ENCODE measurements around the gene CHADL.
A peak's percentile ranks its signal among the peaks of the same experiment; 100 is the strongest.

Gene CHADL

DNA sequence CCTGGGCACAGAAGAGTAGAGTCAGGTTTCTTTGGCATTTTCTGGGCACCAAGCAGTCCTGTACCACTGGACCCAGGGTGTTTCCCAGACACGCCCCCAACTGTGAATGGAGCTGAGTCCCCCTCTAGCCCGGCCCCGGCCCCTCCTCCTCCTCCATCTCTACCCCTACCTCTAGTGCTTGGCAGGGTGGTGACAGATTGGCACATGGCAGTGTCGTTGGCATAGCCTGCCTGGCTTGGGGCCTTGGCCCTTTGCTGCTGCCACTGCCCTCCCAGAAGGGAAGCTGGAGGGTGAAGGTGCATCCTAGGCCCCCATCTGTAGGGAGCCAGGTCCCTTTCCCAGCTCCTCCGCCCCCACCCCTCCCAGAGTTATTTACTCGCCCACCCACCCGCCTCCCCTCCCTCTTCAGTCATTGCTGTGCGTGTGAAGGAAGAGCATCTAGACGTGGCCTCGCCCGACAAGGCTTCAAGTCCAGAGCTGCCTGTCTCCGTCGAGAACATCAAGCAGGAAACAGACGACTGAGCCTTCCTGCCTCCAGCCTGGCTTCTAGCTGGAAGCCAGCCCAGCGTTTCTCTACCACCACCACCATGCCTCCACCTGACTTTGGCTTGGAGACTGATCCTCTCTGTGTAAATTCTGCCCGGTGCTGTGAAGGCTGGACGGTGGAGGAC, 10.9 kb downstream of the CHADL start:
- no peak for DNase-seq

DNA sequence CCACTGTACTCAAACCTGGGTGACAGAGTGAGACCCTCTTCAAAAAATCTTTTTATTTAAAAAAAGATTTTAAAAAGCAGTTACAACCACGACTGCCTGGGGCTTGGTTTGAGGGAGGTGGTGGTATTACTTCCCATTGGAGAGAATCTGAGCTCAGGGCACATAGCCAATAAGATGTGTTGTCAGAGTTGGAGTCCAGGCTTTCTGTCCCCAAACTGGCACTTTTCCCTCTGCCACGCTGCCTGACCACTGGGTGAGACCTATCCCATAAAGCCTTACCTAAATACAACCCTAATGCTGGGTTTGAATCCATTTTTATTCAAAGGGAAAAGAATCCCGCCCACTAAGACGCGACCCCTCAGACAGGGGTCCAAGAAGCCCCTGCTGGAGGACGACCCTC, 11.5 kb downstream of the CHADL start:
- DNase-seq: no peak

DNA sequence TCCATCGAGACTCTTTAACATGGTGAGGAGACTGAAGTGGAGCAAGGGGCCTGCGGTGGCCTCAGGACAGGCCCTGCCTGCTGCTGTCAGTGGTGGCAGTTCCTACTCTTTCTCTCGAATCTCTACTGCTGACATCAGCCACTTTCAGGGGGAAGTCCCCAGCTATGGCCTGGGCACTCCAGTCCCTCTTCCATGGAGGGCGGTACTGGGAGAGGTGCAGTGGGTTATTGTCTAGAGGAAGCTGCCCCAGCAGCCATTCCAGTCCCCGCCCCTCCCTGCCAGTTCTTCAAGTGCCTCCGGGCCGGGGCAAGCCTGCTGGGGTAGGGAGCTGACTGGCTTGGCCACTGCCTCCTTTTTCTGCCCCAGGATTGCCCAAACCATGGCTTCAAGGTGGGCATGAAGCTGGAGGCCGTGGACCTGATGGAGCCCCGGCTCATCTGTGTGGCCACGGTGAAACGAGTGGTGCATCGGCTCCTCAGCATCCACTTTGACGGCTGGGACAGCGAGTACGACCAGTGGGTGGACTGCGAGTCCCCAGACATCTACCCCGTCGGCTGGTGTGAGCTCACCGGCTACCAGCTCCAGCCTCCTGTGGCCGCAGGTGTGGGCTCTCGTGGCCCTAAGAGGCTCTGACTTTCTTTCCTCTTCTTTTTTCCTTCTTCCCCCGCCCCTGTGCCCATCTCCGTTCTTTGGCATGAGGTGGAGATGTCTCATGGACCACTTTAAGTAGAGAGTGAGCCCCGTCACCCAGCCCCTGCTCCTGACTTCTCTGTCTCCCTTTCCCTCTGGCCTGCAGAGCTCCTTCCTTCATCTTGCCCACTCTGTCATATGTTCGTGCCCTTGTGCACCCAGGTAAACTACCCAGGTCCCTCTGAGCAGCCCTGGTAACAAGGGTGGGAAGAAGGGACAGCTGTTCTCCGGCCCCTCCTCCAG, 13.7 kb downstream of the CHADL start:
- DNase-seq: no peak

DNA sequence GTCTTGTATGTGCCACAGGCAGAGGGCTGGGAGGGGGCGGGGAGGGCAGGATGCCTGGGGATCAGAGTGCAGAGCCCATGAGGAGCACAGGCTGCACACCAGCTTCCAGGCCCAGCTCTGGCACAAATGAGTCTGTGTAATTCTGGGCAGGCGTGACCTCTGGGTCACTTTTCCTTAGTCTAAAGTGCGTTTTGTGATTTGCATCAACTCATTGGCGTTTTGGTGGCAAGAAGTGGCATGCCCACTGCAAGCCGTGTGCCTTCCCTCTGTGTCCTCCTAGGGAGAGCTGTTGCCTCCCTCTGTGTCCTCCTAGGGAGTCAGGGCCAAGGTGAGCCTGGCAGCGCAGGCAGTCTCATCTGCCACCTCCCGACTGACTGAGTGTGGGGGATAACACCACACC, 17.2 kb downstream of the CHADL start:
- no peak for DNase-seq

DNA sequence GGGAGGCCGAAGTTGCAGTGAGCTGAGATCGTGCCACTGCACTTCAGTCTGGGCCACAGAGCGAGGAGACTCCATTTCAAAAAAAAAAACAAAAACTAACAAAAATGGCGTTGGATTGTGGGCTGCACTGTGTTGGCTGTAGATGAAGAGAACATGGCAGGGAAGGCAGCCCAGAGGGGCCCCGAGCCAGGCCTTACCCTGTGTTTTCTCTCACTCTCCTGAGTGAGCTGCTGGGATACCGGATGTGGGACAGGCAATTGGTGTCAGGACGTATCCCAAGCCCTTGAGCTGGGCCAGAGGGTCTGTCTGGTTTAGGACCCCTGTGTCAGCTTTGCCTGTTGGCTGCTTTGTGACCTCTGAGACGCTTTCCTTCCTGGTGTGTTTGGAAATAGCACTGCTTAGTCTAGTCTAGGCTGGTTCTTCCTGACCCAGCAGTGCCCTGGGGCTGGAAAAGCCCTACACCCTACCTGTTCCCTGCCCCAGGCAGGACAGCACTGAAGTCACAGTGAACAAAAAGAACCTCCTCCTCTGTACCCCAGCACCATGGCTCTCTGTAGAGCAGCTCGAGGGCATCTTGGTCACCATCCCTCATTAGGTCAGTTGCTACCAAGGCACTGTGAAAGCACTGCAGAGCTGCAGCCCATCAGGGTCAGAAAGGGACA, 17.8 kb downstream of the CHADL start:
- DNase-seq: no peak

DNA sequence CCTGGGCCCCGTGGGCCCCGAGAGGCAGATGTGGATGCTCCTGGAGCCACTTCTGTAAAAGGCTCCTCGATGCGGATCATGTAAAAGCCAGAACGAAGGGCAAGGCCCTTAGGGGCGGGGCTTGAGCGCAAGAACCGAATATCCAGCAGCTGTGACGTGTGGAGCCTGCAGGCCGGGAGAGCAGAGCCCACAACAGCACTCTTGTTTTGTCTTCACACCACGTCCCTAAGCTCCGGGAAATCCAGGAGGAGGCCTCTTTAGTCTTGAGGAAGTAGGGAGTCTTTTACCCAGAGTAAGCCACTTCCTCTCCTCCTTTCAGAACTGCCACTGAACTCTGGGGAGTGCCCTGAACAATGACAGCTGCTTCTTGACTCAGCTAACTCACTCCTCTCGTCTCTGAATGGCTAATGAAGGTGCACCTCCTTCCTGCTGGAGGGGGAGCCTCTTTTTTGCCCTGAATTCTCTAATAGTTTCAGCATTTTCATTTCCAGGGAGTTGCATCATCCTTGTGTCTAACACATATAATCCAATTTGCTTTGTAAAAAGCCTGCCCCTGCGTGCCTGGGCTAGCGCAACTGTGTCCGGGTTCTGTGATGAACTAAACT, 23.1 kb downstream of the CHADL start:
- DNase-seq: peak in 1 of 5 donors; percentile 87

DNA sequence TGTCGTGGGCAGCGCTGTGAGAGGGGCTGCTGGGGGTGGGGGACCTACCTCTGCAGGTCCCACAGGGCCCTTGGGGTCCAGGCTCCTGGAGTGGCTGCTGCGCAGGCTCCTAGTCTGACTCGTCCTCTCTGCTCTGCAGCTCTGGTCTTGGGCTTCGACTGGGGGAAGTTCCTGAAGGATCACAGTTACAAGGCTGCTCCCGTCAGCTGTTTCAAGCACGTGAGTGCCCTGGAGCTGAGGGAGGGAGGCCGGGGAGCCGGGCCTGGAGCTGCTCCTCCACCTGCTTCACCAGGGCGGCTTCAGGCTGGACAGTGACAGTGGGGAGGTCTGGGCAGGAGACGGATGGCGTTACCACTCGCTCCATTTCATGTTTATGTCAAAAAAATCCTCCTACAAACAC, 23.7 kb downstream of the CHADL start:
- DNase-seq: no peak

DNA sequence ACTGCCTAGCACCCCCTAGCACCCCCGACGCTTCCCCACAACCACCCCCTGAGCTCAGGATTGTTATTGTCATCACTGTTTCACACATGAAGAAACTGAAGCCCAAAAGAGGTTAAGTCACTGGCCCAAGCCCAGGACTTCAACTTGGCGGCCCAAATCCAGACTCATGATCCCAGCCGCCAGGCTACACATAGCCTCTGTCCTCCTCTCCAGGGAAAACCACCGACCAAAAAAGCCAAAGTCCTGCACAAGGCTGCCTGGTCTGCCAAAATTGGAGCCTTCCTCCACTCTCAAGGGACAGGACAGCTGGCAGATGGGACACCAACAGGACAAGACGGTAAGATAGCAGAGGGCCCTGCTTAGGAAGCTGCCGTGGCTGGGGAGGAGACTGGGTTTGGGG, 24.8 kb downstream of the CHADL start:
- no peak for DNase-seq

DNA sequence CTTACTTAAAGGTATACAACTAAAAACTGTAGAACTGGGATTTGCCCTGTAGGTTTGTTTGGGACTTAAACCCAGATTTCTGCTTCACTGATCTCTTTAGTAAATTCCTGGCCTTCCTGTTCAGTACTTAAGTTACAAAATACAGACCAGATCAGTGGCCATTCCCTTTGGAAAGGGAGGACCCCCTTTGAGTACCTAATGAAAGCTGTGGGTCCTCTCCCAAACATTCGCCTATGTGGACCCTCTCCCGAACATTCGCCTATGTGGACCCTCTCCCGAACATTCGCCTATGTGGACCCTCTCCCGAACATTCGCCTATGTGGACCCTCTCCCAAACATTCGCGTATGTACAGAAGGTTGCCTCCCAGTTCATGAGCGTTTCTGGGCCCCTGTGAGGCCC, 25.3 kb downstream of the CHADL start:
- DNase-seq: no peak

DNA sequence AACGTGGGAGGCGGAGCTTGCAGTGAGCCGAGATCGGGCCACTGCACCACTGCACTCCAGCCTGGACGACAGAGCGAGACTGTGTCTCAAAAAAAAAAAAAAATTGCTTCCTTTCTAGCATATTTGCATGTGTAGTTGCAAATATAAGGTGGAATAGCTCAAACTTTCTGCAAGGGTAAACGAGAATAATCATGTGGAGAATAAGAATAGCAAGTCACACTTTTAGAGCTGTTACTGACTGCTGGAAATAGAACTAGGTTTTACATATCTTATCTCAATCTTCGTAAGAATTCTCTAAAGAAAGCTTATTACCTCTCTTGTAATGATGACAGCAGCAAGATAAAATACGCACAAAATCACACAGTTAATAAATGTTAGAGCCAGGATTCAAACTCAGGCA, 34.0 kb downstream of the CHADL start:
- no peak for DNase-seq

DNA sequence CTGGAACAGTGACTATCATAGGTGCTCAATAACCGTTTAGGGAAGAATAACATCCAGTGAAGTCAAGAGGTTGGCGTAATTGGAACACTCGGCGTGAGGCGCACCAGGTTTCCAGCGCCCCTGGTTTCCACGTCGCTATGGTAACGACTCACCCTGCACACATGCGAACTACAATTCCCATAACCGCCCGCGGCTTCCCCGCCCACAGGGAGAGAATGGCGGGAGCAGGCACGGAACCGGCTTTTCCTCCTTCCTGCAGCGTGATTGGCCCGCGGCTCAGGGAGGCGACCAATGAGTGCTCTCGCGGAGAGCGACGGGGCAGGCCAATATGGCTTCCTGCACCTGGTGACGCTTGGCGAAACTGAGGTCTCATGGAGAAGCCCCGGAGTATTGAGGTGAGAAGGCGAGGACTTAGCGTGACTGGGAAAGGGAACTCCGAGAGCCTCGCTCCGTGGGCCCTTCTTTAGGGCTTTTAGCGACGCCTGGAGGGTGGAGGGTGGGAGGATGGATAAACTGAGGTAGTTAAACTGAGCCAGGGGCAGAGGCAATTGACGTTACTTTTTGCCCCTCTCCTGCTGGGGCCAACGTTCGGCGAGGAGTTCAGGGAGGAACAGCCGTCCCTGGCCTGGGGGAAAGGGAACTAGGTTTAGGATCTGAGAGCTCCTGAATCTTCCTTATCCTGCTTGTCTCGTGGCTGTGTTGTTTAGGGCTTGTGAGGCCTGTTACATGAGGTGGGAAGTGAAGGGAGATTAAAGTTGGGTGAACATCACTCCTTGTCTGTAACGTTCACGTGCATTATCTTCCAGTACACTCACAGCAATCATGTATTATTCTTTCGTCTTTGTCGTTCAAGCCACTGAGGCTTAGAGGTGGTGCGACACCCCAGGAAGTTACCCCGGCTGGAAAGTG, 35.5 kb downstream of the CHADL start, which contains the start of gene L3MBTL2:
Gene L3MBTL2, plus strand, starts transcription at position 321 of the 909 bp plus-strand sequence. Its CDS starts 51 bp downstream, at position 372.
- DNase-seq: peak; percentile 94 to 99 (median 97)

DNA sequence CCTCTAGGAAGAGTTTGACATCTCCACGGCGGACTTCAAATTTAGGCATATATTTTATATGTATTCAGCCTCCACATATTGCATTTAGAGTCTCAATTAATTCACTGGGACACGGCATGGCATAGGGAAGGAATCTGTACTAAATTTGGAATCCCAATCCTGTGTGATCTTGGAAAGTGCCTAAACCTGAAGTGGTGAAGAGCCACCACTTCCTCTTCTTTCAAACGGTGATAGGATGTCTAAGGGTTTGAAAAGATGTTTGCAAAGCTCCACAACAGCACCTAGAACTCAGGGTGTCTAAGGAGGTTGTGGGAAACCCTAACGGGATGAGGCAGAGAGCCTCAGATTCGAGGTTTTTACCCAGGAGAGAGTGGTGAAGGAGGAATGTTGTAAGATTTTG, 36.7 kb downstream of the CHADL start:
- DNase-seq: no peak

DNA sequence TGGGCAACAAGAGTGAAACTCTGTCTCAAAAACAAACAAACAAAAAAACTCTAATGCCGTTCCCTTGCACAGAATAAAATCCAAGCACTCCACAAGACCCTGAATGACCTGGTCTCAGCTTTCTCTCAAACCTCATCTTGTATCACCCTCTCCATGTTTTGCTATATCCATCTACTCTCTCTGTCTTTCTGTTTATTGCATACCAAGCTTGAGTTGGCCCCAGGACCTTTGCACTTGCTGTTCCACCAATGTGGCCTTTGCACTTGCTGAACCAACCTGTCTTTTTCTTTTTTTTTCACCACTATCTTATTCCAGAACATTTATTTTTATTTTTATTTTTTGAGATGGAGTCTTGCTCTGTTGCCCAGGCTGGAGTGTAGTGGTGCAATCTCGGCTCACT, 37.6 kb downstream of the CHADL start:
- no peak for DNase-seq

DNA sequence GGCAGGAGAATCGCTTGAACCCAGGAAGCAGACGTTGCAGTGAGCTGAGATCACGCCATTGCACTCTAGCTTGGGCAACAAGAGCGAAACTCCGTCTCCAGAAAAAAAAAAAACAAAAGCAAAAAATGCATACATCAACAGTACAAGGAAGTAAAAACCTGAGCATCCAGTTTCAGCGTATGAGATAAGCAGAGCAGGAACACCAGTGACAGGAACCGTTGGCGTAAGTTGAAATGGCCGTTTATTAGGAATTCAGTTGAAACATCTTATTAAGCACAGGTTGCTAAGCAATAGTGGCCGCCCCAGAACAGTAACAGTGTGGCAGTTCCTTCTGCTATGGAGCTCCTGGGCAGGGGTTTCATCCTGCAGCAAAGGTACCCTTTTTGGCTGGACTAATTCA, 39.6 kb downstream of the CHADL start:
- no peak for DNase-seq

DNA sequence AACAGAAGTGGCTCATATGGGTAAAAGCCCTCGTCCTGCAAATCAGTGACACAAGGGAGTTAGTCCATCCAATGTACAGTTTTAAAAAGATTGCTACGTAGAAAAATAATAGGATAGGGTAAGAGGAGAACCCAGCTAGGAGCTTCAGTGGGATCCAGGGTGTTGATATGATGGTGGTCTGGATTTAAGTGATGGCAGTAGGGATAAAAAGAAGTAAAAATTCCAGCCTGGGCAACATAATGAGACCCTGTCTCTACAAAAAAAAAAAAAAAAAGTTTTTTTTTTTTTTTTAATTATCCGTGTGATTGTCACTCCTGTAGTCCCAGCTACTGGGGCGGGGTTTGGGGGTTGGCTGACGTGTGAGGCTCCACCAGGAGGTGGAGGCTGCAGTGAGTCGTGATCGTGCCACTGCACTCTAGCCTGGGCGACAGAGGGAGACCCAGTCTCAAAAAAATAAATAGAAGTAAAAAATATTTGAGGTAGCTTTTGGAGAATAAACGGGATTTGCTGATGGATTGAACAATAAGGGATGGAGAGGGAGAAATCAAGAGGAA, 42.6 kb downstream of the CHADL start:
- DNase-seq: peak in 4 of 5 donors; percentile 32 to 42 (median 38)

DNA sequence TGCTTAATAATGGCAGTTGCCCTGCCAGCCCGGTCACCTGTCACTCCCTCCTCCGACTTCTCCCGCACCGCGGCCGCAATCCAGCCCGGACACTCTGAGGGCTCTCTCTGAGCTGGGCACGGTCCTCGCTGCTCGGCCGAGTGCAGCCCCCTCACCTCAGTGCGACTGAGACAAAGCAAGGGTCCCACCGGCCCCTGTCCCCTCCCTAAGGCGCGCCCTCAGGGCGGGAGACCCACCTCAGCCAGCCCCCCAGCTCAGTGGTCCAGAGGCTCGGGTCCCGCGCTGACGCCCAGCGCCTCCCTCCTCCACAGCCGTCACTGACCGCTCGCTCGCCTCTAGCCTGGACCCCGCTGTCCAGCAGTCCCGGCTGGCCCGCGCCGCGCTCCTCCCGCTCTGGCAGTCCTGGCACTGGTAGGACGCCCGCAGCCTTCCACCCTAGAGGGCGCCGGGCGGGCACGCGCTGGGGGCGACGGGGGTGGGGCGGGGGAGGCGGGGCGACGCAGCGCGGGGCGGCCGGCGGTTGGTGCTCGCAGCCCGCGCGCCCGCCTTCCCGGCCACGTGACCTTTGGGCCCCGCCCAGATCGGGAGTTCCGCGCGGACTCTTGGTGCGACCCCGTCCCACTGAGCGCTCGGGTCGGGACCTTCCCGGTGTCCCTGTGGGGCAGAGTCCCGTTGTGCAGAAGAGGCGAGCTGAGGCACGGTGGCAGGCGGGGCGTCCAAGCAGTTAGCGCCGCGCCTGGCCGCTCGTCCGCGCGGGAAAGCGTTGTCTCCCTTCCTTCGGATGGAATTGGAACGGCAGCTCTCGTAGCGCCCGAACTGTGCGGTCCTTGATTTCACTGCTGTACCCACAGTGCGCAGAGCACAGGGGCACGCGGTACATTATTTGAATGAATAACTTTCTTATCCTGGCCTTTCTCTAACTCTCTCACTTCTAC, 43.4 kb downstream of the CHADL start:
- DNase-seq: peak; percentile 72 to 83 (median 77)

DNA sequence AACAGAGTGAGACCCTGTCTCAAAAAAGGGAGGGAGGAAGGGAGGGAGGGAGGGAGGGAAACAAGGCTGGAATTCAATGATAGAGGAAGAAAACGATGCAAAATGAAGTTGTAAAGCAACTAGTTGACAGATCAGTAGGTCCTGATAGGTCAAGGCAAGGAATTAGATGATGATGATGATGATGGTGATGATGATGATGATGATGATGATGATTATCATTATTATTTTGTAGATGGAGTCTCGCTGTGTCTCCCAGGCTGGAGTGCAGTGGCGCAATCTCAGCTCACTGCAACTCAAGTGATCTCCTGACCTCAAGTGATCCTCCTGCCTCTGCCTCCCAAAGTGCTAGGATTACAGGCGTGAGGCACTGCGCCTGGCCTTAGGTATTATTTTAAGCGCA, 46.9 kb downstream of the CHADL start:
- no peak for DNase-seq

DNA sequence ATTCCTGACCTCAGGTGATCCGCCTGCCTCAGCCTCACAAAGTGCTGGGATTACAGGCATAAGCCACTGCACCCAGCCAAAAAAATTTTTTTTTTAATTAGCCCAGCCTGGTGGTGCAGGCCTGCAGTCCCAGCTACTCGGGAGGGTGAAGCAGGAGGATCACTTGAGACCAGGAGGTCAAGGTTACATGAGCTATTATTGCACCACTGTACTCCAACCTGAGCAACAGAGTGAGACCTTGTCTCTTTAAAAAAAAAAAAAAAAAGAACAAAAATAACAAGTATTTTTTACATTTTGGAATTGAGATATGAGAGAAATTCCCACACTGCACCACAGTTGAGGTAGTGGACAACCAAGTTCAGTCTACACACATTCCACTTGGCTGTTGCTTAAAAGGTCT, 49.3 kb downstream of the CHADL start:
- DNase-seq: no peak

DNA sequence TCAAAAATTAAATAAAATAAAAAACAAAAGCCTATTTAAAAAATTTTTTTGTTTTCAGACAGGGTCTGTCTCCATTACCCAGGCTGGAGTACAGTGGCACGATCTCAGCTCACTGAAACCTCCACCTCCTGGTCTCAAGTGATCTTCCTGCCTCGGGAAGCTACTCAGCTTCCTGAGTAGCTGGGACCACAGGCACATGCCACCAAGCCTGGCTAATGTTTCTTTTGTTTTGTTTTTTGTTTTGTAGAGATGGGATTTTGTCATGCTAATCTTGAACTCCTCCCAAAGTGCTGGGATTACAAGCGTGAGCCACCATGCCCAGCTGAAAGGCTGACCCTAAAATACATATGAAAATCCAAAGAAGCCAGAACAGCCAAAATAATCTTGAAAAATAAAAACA, 56.1 kb downstream of the CHADL start:
- DNase-seq: no peak
